Esophagus muscularis mucosa (tissue), 4 donors: ENCODE data around the gene MYO1E. TPM values are rescaled to one million over a fixed set of nuclear protein-coding genes. Genes with fewer than 3 reads are reported as not detected.

Experiments
- DNase-seq: peaks from one replicate; pipeline ENCODE4 v3.0.0-alpha.2; 2017; ENCODE audit errors: extremely low spot score
- H3K27ac ChIP-seq, 4 donors: fragments of 200-600 bp; sonication (generic); replicated peaks in 1 of 4; 1 replicate in 3 of 4; 2 replicates in 1 of 4; pipeline ENCODE4 v1.5.1; 2016 to 2019; ENCODE audit warnings: mild to moderate bottlenecking in 1 of 4
- H3K27me3 ChIP-seq, 4 donors: fragments of 200-600 bp; sonication (generic); one replicate each; pipeline versions ENCODE4 v1.5.1 to v1.6.0; 2016 to 2019
- H3K36me3 ChIP-seq, 4 donors: fragments of 200-600 bp; sonication (generic); one replicate each; pipeline ENCODE4 v1.5.1; 2016 to 2019
- H3K4me1 ChIP-seq, 4 donors: fragments of 200-600 bp; sonication (generic); one replicate each; pipeline ENCODE4 v1.5.1; 2016 to 2019
- H3K4me3 ChIP-seq, 4 donors: fragments of 200-600 bp; sonication (generic); 1 replicate in 2 of 4; 2 replicates in 2 of 4; pipeline ENCODE4 v1.5.1; 2016 to 2019; ENCODE audit warnings: mild to moderate bottlenecking in 4 of 4, moderate library complexity in 1 of 4
- H3K9me3 ChIP-seq, 4 donors: fragments of 200-600 bp; sonication (generic); 1 replicate in 3 of 4; 2 replicates in 1 of 4; pipeline ENCODE4 v1.5.1; 2016 to 2019
- CTCF ChIP-seq, 3 experiments: fragments of 200-600 bp in 2 of 3; fragments of 450-650 bp in 1 of 3; sonication (generic) in 2 of 3; IDR thresholded peaks; one replicate each; pipeline ENCODE4 v1.5.1; 2017 to 2019; ENCODE audit warnings: antibody characterized with exemption in 3 of 3, mild to moderate bottlenecking in 2 of 3, moderate library complexity in 1 of 3
- EP300 ChIP-seq: sonication (generic); formaldehyde crosslinking; IDR thresholded peaks from one replicate; pipeline ENCODE4 v1.6.1; 2017; ENCODE audit warnings: antibody characterized with exemption
- POLR2A ChIP-seq: fragments of 450-650 bp; IDR thresholded peaks from one replicate; pipeline ENCODE4 v1.6.1; 2017; ENCODE audit warnings: antibody characterized with exemption, moderate library complexity, mild to moderate bottlenecking, low read depth
- POLR2AphosphoS5 ChIP-seq, 2 donors: sonication (generic); formaldehyde crosslinking; IDR thresholded peaks; one replicate each; pipeline ENCODE4 v1.6.1; 2017; ENCODE audit warnings: antibody characterized with exemption in 2 of 2
- WGBS: methylation state at CpG from one replicate; pipeline ENCODE4 v1.1.5; 2018; 5-methylcytosine and 5-hydroxymethylcytosine counted together
- intact Hi-C: fragments of 100-400 bp; cut with DNase I; formaldehyde crosslinking; loops from one replicate; pipeline ENCODE4 v1.15.1; 2023
- total RNA-seq, 4 donors: library from RNA; depleted of rRNA; stranded (reverse); fragments of >200 nt; gene quantifications; one replicate each; pipeline versions ENCODE4 v1.1.0 to v1.2.1, GENCODE V29; 2016

The MYO1E gene
- total RNA-seq, 4 donors from 2014 or later = 32.7 to 39.9 (median 37.6) TPM

- no peak for DNase-seq
- peak overlapping the region; percentile 56 to 60 (median 58) for H3K27ac ChIP-seq
- no peak for TF ChIP-seq POLR2A
- no peak for TF ChIP-seq EP300
- TF ChIP-seq CTCF (IDR thresholded peaks at IDR 0.05) = no peak
- TF ChIP-seq POLR2AphosphoS5 (IDR thresholded peaks at IDR 0.05) = no peak
Measured at GRCh38 chr15:59169251-59169708, 203.4 kb downstream of the MYO1E start.

DNA sequence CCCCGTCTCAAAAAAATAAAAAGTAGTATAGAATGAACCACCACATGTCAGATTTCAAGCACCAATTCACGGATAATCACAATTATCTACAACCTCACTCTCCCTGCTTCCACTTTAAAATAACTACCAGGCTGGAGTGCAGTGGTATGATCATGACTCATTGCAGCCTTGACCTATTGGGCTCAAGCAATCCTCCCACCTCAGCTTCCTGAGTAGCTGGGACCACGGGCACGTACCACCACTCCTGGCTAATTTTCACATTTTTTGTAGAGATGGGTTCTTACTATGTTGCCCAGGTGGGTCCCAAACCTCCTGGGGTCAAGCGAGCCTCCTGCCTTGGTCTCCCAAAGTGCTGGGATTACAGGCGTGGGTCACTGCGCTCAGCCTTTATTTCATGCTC lies 204.1 kb downstream of the MYO1E start:
- TF ChIP-seq POLR2AphosphoS5 (IDR thresholded peaks at IDR 0.05) = no peak
- no peak for TF ChIP-seq EP300
- TF ChIP-seq CTCF (IDR thresholded peaks at IDR 0.05) = no peak
- no peak for TF ChIP-seq POLR2A
- peaks cover 0 to 24% (median 17%) of the 10 kb centered on the region in 4 donors for H3K4me1 ChIP-seq
- peak overlapping the region in 2 of 4 donors; percentile 58 to 59 for H3K27ac ChIP-seq
- 90% methylated on average over 7 of the region's 7 CpGs for WGBS
- peaks cover 0 to 54% (median 30%) of the 10 kb centered on the region in 4 donors for H3K36me3 ChIP-seq
- H3K27me3 ChIP-seq = no peaks in the 10 kb centered on the region
- H3K9me3 ChIP-seq = no peaks in the 10 kb centered on the region
- no peak overlapping the region for H3K4me3 ChIP-seq
- intact Hi-C loops = no loop called here
- no peak for DNase-seq

More at GRCh38 chr15:59169251-59169708, 203.4 kb downstream of the MYO1E start:
- Histone ChIP-seq H3K4me1 (peaks cover 0 to 24% (median 17%) of the 10 kb centered on the region in 4 donors), H3K4me3 (no peak overlapping the region), H3K27me3 (no peaks in the 10 kb centered on the region), H3K9me3 (no peaks in the 10 kb centered on the region), H3K36me3 (peaks cover 0 to 59% (median 32%) of the 10 kb centered on the region in 4 donors)
- intact Hi-C loops = no loop called here
- 63% methylated on average over 3 of the region's 3 CpGs for WGBS

- Histone ChIP-seq H3K4me3 (no peak overlapping the region), H3K36me3 (peaks cover 6 to 56% (median 34%) of the 10 kb centered on the region in 4 donors), H3K27me3 (no peaks in the 10 kb centered on the region), H3K9me3 (no peaks in the 10 kb centered on the region), H3K27ac (no peak overlapping the region), H3K4me1 (peaks cover 0 to 24% (median 17%) of the 10 kb centered on the region in 4 donors)
- TF ChIP-seq POLR2A = no peak
- no peak for TF ChIP-seq EP300
- no peak for TF ChIP-seq POLR2AphosphoS5 (IDR thresholded peaks at IDR 0.05)
- TF ChIP-seq CTCF (IDR thresholded peaks at IDR 0.05) = no peak
- no peak for DNase-seq
- WGBS = 88% methylated on average over 10 of the region's 11 CpGs
- intact Hi-C loops = no loop called here
Measured at GRCh38 chr15:59166601-59167265, 205.9 kb downstream of the MYO1E start.

- intact Hi-C loops = no loop called here
- H3K27me3 ChIP-seq = no peaks in the 10 kb centered on the region
- no peaks in the 10 kb centered on the region for H3K9me3 ChIP-seq
- H3K4me3 ChIP-seq = no peak overlapping the region
- no peak for DNase-seq
- TF ChIP-seq POLR2A (no peak), CTCF (IDR thresholded peaks at IDR 0.05) (no peak), EP300 (no peak), POLR2AphosphoS5 (IDR thresholded peaks at IDR 0.05) (no peak)
- peaks cover 0 to 24% (median 17%) of the 10 kb centered on the region in 4 donors for H3K4me1 ChIP-seq
- peaks cover 8 to 56% (median 33%) of the 10 kb centered on the region in 4 donors for H3K36me3 ChIP-seq
- WGBS = 72% methylated on average over 4 of the region's 4 CpGs
- H3K27ac ChIP-seq = no peak overlapping the region
Measured at GRCh38 chr15:59166166-59166565, 206.5 kb downstream of the MYO1E start.
